Measurements from ENCODE around the gene RNMT. TPM values are rescaled to one million over a fixed set of nuclear protein-coding genes. Genes with fewer than 3 reads are reported as not detected.

RNMT gene
- total RNA-seq, 1 experiment from 2014 or later, result 58.2 TPM

DNA sequence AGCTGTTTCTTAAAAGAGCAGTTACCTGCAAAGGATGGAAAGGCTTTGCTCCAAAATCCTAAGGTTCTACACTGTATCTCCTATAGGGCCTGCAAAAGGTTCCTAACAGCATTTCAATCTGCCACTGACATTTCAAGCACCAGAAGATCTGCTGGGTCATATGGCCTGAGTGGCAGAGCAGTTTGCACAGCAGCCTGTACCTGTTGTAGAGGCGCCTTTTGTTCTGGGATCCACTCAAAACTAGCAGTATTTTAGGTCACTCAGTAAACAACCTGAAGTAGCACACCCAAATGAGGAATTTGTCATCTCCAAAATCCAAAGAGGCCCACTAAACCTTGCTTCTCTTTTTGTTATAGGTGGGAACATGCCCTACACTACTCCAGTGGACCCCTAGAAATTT, 6.3 kb upstream of the RNMT start:
- peaks cover 13% of the 10 kb centered on the region for H3K9me3 Mint-ChIP-seq
- POLR2A ChIA-PET, result no interaction called here
- no peaks in the 10 kb centered on the region for H3K27me3 Mint-ChIP-seq (ENCODE audit: low read depth)
- peaks cover 8% of the 10 kb centered on the region for H3K4me1 Mint-ChIP-seq
- CTCF ChIA-PET, result no interaction called here
- peaks cover 12% of the 10 kb centered on the region for H3K36me3 Mint-ChIP-seq
- H3K27ac Mint-ChIP-seq, result no peak overlapping the region
- H3K4me3 Mint-ChIP-seq, result no peak overlapping the region
- ATAC-seq, result no peak
- no peak for DNase-seq (ENCODE audit: low spot score)
- no peak for TF ChIP-seq ETV6 (CRISPR knock-in tag; IDR thresholded peaks at IDR 0.05)
- no peak for TF ChIP-seq ZNF232 (CRISPR knock-in tag; IDR thresholded peaks at IDR 0.05)
- no peak for TF ChIP-seq MYBL2 (CRISPR knock-in tag; IDR thresholded peaks at IDR 0.05)

DNA sequence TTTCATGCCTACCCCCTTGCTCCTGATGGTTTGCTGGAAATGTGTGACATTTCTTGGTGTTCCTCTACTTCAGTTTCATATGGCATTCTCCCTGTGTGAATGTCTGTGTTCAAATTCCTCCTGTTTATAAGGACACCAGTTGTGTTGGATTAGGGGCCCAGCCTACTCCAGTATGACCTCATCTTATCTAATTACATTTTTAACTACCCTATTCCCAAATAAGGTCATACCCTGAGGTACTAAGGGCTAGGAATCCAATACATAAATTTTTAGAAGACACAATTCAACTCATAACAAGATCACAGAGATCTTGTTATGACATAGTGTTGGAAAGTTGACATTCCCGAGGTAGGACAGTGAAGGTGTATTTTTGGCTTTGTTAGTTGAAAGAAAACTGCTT, 5.6 kb upstream of the RNMT start:
- TF ChIP-seq E2F5 (CRISPR knock-in tag; IDR thresholded peaks at IDR 0.05), result no peak
- TF ChIP-seq NFATC4 (CRISPR knock-in tag; IDR thresholded peaks at IDR 0.05), result no peak
- TF ChIP-seq, protein P1, sequence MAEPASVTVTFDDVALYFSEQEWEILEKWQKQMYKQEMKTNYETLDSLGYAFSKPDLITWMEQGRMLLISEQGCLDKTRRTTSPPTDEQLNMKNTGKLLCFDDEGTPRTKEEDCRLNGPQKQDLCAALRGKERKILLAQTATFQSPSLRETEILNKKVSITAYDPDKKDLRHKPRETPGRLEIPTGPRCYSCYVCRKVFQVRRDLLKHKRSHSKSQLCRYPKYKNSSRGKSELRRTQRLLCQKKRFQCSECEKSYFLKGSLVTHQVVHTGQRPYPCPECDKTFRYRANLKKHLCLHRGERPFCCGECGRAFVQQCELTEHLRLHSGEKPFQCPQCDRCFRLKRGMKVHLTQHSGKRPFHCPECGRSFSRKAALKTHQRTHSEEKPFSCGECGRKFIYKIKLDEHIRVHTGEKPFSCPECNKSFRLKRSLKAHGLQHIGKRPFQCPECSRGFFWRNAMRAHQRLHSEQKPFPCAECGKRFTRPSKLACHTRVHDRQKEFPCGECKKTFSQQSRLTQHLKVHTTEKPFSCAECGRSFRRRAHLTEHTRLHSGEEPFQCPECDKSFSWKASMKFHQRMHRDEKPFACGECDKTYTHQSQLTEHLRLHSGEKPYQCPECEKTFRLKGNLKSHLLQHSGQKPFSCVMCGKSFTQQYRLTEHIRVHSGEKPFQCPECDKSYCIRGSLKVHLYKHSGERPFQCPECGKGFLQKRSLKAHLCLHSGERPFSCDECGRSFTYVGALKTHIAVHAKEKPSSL (CRISPR knock-in tag; conservative IDR thresholded peaks at IDR 0.05), result no peak
- no peak for TF ChIP-seq SOX15 (CRISPR knock-in tag; IDR thresholded peaks at IDR 0.05)
- TF ChIP-seq PREB (CRISPR knock-in tag; IDR thresholded peaks at IDR 0.05; ENCODE audit: borderline replicate concordance), result no peak
- no peak for TF ChIP-seq ZNF121 (CRISPR knock-in tag; IDR thresholded peaks at IDR 0.05)
- TF ChIP-seq ATF2 (CRISPR knock-in tag; IDR thresholded peaks at IDR 0.05; ENCODE audit: borderline replicate concordance, low read depth), result no peak
- TF ChIP-seq, protein P2, sequence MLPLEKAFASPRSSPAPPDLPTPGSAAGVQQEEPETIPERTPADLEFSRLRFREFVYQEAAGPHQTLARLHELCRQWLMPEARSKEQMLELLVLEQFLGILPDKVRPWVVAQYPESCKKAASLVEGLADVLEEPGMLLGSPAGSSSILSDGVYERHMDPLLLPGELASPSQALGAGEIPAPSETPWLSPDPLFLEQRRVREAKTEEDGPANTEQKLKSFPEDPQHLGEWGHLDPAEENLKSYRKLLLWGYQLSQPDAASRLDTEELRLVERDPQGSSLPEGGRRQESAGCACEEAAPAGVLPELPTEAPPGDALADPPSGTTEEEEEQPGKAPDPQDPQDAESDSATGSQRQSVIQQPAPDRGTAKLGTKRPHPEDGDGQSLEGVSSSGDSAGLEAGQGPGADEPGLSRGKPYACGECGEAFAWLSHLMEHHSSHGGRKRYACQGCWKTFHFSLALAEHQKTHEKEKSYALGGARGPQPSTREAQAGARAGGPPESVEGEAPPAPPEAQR (CRISPR knock-in tag; IDR thresholded peaks at IDR 0.05), result no peak
- no peak for TF ChIP-seq TCF7 (CRISPR knock-in tag; IDR thresholded peaks at IDR 0.05; ENCODE audit: low read depth)
- TF ChIP-seq SMAD4 (CRISPR knock-in tag; IDR thresholded peaks at IDR 0.05), result no peak
- TF ChIP-seq NFYB (CRISPR knock-in tag; conservative IDR thresholded peaks at IDR 0.05; ENCODE audit: low read depth), result no peak
- TF ChIP-seq FOXP1 (CRISPR knock-in tag; IDR thresholded peaks at IDR 0.05; ENCODE audit: borderline replicate concordance), result no peak
- TF ChIP-seq ELF4 (CRISPR knock-in tag; IDR thresholded peaks at IDR 0.05; ENCODE audit: low read depth), result no peak
- TF ChIP-seq, protein P3, sequence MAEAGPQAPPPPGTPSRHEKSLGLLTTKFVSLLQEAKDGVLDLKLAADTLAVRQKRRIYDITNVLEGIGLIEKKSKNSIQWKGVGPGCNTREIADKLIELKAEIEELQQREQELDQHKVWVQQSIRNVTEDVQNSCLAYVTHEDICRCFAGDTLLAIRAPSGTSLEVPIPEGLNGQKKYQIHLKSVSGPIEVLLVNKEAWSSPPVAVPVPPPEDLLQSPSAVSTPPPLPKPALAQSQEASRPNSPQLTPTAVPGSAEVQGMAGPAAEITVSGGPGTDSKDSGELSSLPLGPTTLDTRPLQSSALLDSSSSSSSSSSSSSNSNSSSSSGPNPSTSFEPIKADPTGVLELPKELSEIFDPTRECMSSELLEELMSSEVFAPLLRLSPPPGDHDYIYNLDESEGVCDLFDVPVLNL (CRISPR knock-in tag; IDR thresholded peaks at IDR 0.05; ENCODE audit: borderline replicate concordance, low read depth), result no peak
- TF ChIP-seq, protein P4, sequence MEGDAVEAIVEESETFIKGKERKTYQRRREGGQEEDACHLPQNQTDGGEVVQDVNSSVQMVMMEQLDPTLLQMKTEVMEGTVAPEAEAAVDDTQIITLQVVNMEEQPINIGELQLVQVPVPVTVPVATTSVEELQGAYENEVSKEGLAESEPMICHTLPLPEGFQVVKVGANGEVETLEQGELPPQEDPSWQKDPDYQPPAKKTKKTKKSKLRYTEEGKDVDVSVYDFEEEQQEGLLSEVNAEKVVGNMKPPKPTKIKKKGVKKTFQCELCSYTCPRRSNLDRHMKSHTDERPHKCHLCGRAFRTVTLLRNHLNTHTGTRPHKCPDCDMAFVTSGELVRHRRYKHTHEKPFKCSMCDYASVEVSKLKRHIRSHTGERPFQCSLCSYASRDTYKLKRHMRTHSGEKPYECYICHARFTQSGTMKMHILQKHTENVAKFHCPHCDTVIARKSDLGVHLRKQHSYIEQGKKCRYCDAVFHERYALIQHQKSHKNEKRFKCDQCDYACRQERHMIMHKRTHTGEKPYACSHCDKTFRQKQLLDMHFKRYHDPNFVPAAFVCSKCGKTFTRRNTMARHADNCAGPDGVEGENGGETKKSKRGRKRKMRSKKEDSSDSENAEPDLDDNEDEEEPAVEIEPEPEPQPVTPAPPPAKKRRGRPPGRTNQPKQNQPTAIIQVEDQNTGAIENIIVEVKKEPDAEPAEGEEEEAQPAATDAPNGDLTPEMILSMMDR (IDR thresholded peaks at IDR 0.05), result no peak
- TF ChIP-seq MYBL2 (CRISPR knock-in tag; IDR thresholded peaks at IDR 0.05), result no peak
- TF ChIP-seq IRF1 (CRISPR knock-in tag; IDR thresholded peaks at IDR 0.05), result no peak
- no peak for TF ChIP-seq ZNF396 (CRISPR knock-in tag; IDR thresholded peaks at IDR 0.05; ENCODE audit: borderline replicate concordance)
- no peak for TF ChIP-seq HMGA2 (CRISPR knock-in tag; IDR thresholded peaks at IDR 0.05)
- TF ChIP-seq AR (CRISPR knock-in tag; IDR thresholded peaks at IDR 0.05), result no peak
- H3K36me3 Mint-ChIP-seq, result peaks cover 12% of the 10 kb centered on the region
- ATAC-seq (no peak), DNase-seq (ENCODE audit: low spot score) (no peak)
- no peaks in the 10 kb centered on the region for H3K27me3 Mint-ChIP-seq (ENCODE audit: low read depth)
- no peak overlapping the region for H3K27ac Mint-ChIP-seq
- ChIA-PET CTCF (no interaction called here), POLR2A (no interaction called here)
- H3K9me3 Mint-ChIP-seq, result peaks cover 13% of the 10 kb centered on the region
- H3K4me1 Mint-ChIP-seq, result peaks cover 13% of the 10 kb centered on the region
- H3K4me3 Mint-ChIP-seq, result no peak overlapping the region

Data from WTC11 (cell line).